Measurements from ENCODE around the gene MPP2.
"Not testable (repeated sequence)": the region's sequence is repeated elsewhere in the genome, so short reads cannot be mapped to it uniquely, and the experiment has no call there.

The MPP2 gene

DNA sequence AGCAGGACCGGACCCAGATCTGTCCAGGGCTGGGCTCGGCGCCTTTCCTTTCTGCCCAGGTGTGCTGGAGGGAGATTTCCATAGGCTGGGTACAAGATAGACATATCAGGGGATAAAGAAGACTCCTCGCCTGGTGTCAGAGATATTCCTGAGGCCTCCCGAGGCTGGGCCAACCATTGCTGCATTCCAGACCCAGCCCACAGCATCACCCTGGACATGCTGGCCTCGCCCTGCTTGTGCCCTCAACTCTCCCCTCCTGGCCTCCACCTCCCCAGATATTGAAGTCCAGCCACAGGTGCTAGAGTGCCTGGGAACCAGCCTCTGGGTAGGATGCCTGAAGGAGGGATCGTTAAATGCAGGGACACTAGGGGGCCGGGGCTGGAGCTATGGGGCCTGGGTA is 58.2 kb downstream of the MPP2 start:
- DNase-seq (ENCODE audit: low read depth in 2 of 2) = no peak

DNA sequence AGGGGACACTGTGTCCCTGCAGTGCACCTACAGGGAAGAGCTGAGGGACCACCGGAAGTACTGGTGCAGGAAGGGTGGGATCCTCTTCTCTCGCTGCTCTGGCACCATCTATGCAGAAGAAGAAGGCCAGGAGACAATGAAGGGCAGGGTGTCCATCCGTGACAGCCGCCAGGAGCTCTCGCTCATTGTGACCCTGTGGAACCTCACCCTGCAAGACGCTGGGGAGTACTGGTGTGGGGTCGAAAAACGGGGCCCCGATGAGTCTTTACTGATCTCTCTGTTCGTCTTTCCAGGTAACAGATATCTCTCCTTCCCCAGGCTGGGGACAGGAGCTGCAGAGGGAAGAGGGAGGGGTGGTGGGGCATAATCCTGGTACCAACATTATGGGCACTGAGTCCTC is 58.7 kb downstream of the MPP2 start:
- no peak for DNase-seq (ENCODE audit: low read depth in 2 of 2)

DNA sequence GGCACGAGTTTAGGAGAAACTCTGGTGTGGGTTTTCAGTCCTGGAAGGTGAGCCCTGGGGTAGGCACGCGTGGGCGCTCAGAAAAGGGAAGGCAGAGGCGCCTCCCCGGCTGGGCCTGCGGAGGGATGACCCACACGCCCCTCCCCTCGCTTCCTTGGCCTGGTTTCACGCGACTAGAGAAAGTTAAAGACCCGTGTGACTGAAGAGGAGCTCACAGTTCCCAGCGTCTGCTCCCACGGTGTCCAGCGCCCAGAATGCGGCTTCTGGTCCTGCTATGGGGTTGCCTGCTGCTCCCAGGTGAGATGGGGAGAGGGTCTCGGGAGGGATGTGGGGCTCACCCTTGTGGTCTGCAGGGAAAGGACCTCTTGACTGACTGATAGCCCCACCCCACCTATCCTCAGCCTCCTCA is 60.4 kb downstream of the MPP2 start, which contains the start of gene CD300LG:
Gene CD300LG (plus strand): TSS at position 214 of the 409 bp plus-strand sequence. CDS start 41 bp downstream, at position 255.
- DNase-seq (ENCODE audit: low read depth in 2 of 2) = no peak

DNA sequence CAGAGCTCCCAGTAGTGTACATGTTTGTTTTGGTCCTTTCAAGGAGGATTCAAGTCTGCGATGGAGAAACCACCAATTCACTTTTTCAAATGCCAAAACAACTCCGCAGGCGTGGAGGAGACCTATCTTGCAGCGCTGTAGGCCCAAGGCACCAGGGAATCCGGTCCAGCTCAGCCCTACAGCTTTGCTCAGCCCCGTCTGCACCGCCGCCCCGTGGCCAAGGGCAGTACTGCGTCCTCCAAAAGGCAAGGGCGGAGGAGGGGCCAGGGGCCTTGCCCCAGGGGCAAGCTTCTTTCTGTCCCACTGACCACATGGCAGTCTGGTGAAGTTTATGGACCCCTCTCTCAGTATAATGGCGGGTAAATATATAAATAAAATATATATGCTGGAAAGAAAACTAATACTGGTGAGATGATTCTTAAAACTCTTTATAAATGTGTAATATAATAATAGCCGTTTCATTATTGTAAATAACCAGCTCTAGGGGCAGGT is 61.1 kb downstream of the MPP2 start:
- peak; percentile 68 to 88 for DNase-seq (ENCODE audit: low read depth in 2 of 2)

DNA sequence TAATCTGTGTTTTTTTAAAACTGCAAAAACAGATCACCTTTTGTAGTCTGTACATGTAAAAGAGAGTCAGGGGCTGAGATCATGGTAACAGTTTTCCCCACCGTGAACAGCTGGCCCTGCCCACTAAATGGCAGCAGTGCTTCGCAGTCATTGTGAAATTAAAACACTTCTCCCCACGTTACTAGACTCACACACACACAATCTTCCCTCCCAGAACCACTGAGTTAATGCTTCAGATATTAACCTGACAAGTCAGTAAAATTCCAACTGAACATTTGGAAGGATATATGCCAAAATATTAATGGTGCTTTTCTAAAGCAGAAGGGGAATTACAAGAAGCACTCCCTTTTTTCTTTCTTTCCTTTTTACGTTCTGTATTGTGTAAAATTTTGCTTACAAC is 61.6 kb downstream of the MPP2 start:
- DNase-seq (ENCODE audit: low read depth in 2 of 2) = no peak

DNA sequence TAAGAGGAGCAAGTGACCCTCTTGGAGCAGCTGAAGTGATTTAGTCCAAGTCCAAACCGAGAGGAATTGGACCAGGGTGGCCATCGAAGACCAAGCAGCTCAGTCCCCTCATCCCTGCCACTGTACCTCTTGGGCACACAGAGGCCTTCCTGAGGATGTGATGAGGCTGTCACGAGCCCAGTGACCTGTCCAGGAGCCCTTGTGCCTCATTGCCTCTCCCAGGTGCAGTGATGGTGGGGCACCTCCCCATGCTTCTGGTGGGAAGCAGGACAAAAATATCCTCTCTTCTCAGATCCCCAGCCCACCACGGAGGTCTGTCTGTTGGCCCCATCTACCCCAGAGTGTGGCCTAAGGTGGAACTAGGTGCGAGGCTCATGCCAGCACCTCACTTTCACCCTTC is 63.1 kb downstream of the MPP2 start:
- DNase-seq (ENCODE audit: low read depth in 2 of 2) = no peak

DNA sequence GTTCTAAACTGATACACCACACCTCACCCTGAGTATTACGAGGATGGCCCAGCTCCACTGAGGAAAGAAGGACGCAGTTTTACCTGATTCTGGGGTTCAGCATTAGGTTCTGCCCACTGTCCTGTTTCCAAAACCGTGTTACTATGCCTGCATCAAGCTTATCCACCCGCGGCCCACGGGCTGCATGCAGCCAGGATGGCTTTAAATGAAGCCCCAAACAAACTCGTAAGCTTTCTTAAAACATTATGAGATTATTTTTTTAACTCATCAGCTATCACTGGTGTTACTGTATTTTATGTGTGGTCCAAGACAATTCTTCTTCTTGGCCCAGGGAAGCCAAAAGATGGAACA is 64.4 kb downstream of the MPP2 start:
- DNase-seq (ENCODE audit: low read depth in 2 of 2) = no peak

DNA sequence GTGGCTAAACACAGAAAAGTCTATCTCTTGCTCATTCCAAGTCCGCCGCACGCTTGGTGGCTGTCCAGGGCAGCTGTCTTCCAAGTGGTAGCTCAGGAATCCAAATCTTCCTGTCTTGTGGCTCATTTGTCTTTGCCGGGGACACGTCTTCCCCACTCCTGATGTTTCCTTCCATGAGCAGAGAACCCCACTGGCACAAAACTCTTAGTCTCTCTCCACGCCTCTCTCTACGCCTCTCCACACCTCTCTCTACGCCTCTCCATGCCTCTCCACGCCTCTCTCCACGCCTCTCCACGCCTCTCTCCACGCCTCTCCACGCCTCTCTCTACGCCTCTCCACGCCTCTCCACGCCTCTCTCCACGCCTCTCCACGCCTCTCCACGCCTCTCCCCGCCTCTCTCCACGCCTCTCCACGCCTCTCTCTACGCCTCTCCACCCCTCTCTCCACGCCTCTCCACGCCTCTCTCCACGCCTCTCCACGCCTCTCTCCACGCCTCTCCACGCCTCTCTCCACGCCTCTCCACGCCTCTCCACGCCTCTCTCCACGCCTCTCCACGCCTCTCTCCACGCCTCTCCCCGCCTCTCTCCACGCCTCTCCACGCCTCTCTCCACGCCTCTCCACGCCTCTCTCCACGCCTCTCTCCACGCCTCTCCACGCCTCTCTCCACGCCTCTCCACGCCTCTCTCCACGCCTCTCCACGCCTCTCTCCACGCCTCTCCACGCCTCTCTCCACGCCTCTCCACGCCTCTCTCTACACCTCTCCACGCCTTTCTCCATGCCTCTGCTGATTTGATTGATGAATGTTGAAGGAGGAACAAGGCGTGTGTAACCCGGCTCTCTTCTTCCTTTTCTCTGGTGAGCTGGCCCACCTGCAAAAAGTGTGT is 65.0 kb downstream of the MPP2 start:
- not testable (repeated sequence) for DNase-seq (ENCODE audit: low read depth in 2 of 2)

DNA sequence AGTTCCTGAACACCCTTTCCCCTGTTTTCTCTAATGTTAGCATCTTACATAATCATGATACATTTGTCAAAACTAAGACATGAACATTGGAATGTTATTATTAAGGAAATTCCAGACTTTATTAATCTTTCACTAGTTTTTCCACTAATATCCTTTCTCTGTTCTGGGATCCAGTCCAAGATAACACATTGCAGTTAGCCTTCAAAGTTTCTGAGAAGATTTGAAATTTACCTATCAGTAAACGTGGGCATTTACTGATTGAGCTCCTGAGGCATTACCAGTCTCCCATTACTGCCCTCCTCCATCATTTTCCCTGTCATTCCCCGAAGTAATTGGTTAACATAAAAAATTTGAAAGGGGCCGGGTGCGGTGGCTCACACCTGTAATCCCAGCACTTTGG is 66.1 kb downstream of the MPP2 start:
- DNase-seq (ENCODE audit: low read depth in 2 of 2) = no peak

DNA sequence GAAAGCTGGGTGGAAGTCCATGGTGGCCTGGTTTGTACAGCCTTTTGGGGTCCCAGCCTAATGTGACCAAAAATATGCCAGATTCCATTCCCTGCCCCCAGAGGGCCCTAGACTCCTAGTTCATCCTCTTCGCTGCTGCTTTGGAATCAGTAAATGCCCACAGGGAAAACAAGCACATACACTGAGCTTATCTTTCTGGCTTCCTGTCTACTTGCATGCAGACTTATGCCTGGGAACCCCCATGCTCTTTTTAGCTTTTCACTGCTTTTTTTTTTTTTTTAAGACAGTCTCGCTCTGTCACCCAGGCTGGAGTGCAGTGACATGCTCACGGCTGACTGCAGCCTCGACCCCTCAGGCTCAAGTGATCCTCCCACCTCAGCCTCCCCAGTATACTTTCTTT is 66.5 kb downstream of the MPP2 start:
- DNase-seq (ENCODE audit: low read depth in 2 of 2) = no peak

DNA sequence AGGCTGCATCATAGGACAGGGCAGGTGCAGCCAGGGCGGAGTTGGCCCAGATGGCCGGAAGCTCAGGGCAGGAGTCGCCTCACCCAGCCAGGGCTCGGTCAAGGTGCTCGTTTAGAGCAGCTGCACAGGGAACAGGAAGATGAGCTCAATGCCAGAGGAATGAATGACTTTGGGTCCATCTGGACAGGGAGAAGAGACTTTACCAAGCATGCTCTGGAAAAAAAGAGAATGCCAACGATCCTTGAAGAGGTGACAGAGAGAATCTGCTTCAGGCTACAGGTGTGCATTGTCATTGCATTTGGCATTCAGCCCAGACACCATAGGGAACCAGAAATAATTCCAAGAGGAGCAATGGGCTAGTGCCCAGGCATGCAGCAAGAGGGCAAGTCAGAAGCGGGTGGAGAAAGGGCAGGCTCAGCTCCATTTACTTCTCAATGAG is 67.6 kb downstream of the MPP2 start:
- DNase-seq (ENCODE audit: low read depth in 2 of 2) = no peak

DNA sequence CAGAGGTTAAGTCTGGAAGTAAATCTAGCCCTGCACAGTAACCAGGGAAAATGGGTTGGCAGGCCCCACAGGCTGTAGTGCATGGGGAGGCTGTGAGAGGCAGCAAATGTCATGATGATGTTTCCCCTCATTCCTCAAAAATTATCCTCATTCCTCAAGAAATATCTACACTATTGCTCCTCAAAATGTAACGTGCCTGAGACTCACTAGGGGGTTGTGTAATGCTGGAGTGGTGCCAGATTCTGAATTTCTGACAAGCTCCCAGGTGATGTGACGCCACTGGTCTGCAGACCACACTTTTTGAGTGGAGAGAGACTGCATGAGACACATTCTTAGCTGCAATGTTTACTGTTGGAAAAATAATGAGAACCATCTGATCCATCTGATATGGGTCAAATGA is 73.2 kb downstream of the MPP2 start:
- no peak for DNase-seq (ENCODE audit: low read depth in 2 of 2)

DNA sequence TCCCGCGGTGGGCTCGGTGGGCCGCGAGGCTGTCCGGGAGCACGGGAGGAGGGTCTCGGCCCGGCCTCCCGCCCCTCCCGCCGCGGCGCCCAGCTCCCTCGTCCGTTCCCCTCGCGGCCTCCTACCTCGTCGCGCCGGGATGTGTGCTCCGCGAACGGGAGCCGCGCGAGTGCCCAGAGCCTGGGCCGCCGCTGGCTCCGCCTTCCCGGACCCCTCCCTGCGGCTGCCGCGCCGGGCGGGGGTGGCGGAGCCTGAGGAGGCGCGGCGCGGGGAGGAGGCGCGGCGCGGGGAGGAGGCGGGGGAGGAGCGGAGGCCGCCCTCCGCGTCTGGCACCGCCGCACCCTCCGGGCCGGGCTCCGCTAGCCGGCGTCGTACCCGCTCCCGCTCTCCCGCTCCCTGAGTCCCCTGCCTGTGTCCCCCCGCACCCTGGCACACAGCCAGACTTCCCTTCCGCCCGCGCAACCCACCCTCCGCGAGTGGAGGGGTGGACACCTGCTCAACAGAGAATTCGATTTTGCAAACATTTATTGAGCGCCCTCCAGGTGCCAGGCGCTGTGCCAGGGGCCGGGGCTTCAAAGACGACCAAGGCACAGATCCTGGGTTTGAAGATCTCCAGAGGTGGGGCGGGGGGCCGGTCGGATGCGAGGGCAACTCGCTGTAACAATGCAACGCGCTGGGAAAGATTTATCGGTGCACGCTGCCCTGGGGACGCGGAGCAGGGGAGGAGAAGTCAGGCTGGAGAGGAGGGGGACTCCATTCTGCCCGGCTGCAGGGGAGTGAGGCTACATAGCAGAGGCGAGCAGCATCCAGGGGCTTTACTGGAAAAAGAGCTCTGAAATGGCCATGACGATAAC is 74.1 kb downstream of the MPP2 start, which contains the start of gene MPP3:
Gene MPP3 (minus strand): TSS at position 171 of the 854 bp plus-strand sequence. CDS start 1,240 bp downstream, outside the sequence.
- peak; percentile 16 to 35 for DNase-seq (ENCODE audit: low read depth in 2 of 2)

DNA sequence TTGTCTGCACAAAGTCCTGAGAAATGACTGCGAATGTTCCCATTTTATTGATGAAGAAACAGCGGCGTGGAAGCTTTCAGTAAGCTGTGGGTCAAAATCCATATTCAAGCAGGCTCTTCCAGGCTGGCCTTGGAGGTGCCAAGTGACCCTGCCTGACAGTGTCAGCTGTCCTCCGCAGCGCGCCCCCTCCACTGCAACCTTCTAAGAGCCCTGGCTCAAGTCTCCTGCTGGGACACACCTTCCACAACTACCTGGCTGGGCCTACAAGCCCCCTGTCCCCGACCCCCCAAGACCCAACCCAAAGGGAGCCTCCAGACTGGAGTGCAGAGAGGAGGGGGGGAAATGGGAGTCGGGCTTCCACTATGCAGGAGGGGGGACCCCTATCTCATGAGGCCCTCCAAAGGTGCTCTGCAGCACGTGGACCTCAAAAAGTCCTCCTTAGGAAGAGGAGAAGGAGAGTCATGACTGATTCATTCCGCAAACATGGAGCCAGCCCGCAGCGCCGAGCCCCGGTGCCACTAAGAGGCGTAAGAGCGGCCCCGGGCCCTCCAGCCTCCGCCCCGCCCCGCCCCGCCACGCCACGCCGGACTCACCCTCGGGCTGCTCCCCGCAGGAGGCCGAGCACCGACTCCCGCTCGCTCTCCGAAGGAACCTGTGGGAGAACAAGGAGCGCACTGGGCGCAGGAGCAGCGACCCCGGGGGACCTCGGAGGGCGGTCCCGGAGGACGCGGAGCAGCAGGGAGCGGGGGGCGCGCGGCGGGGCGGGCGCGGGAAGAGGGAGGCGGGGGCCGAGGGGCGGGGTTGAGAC is 75.0 kb downstream of the MPP2 start:
- DNase-seq (ENCODE audit: low read depth in 2 of 2) = no peak

DNA sequence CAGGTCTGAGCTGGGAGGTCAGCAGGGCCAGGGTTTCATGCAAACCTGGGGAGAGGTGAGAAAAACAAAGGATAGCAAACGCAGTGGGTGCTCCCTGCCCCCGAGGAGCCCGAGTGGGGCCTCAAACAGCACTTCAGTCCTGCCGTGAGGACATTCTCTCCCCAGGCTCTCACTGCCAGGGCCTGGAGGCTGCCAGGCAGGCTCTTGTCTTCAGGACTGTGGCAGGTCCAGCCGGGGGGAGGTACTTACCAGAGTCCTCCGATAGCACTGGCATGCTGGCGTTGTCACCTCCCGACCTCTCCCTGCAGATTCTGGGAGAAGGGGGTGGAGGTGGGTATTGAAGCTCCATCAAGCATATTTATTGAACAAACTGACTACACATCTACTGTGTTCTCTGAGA is 75.7 kb downstream of the MPP2 start:
- no peak for DNase-seq (ENCODE audit: low read depth in 2 of 2)

DNA sequence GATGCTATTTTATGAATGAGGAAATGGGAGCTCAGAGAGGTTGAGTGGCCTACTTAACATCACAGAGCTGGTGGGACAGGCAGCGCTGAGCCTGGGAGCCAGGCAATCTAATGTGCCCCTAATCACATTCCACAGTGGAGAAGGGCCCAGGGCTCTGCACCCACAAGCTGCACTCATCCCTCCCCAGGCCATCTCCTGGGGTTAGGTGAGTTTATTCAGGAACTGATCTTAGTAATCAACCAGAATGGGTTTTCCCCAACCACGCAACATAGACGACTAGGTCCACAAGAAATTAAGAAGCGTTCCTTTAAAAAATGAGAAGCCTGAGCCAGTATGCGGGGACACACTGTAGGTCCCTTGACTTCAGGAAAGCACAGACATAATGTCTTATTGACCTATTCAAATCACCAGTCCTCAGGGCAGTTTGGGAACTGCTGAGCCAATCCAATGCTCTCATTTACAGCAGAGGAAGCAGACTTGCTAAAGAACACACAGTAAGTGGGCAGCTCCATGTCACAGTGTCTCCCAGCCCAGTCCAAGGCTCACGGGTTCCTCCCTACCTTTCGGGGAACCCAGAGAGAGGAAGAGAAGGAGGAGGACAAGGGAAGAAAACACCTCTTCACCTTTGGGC is 76.7 kb downstream of the MPP2 start:
- no peak for DNase-seq (ENCODE audit: low read depth in 2 of 2)

DNA sequence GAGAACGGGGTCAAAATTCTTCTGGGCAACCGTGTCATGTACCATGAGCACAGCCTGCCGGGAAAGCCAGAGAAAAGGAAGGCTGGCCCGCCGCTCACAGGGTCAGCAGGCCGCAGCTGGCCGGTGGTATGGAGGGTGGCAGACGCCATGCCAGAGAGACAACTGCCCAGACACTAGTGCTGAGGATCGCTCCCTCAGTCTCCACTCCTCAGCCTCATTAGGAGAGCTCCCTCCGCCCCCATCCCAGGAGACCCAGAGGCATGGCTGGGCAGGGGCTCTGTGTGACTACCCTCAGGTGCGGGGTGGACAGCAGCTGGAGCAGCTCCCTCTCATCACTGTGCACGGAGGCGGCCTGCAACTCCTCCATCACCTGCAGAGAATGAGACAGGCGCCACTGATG is 77.6 kb downstream of the MPP2 start:
- no peak for DNase-seq (ENCODE audit: low read depth in 2 of 2)

DNA sequence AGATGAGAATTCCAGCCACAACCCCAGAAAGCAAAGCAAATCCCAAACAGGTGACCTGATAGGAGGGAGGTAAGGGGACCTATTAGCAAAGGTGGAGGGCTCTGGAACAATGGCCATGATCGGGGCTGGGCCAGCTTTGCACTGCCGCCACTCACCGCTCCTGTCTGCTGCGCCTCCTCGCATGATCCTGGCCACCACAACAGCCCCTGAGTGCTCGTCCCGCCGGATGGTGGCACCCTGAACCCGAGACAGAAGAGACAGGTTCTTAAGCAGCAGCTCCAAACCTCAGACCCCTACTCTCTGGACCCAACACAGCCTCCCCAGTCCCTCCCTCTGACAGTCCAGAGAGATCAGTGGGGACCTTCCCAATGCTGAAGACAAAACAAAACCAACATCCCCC is 79.7 kb downstream of the MPP2 start:
- DNase-seq (ENCODE audit: low read depth in 2 of 2) = no peak

DNA sequence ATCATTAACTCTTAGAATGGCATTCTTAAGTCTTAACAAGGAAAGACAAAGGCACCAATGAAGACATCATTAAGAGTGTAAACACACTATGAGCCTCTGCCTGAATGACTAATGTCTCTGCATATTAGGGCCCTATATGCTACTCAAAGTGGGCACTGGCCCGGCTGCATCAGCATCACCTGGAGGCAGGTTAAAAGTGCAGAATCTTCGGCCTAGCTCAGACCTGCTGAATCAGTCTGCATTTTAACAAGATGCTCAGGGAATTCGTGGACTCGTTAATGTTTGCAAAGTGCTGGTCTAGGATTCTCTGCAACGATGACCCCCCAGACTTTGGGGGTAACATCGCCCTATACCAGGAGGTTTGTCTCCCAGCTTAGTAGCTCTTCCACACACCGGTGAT is 81.1 kb downstream of the MPP2 start:
- no peak for DNase-seq (ENCODE audit: low read depth in 2 of 2)

DNA sequence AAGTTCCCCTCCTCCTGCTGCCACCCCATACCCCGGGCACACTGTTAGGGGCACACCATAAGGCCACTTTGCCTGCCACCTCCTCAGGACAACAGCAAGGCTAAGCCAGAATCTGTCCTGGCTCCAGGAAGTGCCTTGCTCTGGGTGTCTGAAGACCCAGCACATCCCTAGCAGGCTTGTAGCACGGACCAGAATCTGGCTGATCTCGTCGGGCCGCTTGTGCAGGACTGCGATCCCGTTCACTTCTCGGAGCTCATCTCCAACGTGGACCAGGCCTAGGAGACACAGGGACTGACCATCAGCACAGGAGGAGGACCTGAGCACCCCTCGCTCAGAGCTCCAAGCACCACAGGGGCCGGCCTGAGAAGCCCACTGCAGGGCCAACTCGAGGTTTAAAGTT is 81.8 kb downstream of the MPP2 start:
- DNase-seq (ENCODE audit: low read depth in 2 of 2) = no peak
